ENCODE measurements around the gene ADRB2.

- TF ChIP-seq, protein P1, sequence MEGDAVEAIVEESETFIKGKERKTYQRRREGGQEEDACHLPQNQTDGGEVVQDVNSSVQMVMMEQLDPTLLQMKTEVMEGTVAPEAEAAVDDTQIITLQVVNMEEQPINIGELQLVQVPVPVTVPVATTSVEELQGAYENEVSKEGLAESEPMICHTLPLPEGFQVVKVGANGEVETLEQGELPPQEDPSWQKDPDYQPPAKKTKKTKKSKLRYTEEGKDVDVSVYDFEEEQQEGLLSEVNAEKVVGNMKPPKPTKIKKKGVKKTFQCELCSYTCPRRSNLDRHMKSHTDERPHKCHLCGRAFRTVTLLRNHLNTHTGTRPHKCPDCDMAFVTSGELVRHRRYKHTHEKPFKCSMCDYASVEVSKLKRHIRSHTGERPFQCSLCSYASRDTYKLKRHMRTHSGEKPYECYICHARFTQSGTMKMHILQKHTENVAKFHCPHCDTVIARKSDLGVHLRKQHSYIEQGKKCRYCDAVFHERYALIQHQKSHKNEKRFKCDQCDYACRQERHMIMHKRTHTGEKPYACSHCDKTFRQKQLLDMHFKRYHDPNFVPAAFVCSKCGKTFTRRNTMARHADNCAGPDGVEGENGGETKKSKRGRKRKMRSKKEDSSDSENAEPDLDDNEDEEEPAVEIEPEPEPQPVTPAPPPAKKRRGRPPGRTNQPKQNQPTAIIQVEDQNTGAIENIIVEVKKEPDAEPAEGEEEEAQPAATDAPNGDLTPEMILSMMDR (IDR thresholded peaks at IDR 0.05) = no peak
- no peak for TF ChIP-seq POLR2A (IDR thresholded peaks at IDR 0.05)
Measured at GRCh38 chr5:148864113-148864841, 37.9 kb downstream of the ADRB2 start.
